Measurements from ENCODE around the gene RBMS2.
"Not testable (repeated sequence)": the region's sequence is repeated elsewhere in the genome, so short reads cannot be mapped to it uniquely, and the experiment has no call there.

The RBMS2 gene

GRCh38 chr12:56521590-56522371, at the start of gene RBMS2:
TSS of gene RBMS2 (plus strand) at chr12:56521820. CDS start at chr12:56522024, 204 bp downstream.
- peak; percentile 91 for DNase-seq (ENCODE audit: low read depth, low spot score)

- no peak for DNase-seq (ENCODE audit: low read depth, low spot score)
Observed at GRCh38 chr12:56474389-56474788, 47.2 kb upstream of the RBMS2 start.

GRCh38 chr12:56476143-56476542, 45.5 kb upstream of the RBMS2 start:
- no peak for DNase-seq (ENCODE audit: low read depth, low spot score)

- DNase-seq (ENCODE audit: low read depth, low spot score), result no peak
Observed at GRCh38 chr12:56476972-56477432, 44.6 kb upstream of the RBMS2 start.

GRCh38 chr12:56477521-56478225, 43.9 kb upstream of the RBMS2 start:
- no peak for DNase-seq (ENCODE audit: low read depth, low spot score)

DNA sequence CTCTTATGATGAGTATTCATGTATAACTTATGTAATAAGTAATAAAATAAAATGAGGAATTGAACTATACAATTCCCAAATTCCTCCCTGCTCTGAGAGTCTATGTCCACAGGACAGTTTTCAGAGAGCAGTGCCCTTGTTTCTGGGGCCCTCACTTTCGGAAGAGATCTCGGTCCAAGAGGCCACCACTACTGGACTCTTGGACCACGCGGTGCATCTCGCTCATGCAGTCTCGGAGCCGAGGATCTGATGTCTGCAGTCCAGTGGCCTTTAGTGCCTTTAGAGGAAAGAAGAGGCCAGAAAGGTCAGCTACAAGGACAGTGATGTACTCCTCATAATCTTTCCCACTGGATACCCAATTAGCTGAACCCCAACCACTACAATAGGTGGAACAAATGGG, 42.0 kb upstream of the RBMS2 start:
- no peak for DNase-seq (ENCODE audit: low read depth, low spot score)

GRCh38 chr12:56484566-56484965, 37.1 kb upstream of the RBMS2 start:
- no peak for DNase-seq (ENCODE audit: low read depth, low spot score)

DNA sequence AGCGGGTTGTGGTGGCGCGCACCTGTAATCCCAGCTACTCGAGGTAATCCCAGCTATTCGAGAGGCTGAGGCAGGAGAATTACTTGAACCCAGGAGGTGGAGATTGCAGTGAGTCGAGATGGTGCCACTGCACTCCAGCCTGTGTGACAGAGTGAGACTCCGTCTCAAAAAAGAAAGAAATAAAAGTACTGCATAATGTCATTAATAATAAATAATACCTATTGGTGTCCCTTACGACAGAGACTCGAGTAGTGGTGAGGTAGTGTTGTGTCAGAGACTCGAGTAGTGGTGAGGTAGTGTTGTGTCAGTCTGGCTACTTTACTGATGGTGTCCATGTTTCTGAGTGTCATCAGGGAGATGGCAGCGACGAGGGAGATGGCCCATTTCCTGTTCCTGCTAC, 34.9 kb upstream of the RBMS2 start:
- DNase-seq (ENCODE audit: low read depth, low spot score), result no peak

GRCh38 chr12:56487448-56488040, 34.1 kb upstream of the RBMS2 start:
- peak; percentile 64 for DNase-seq (ENCODE audit: low read depth, low spot score)

GRCh38 chr12:56488041-56488955, 33.3 kb upstream of the RBMS2 start, which contains the start of gene GLS2:
TSS of gene GLS2 (minus strand) at chr12:56488161. CDS start at chr12:56488118, 43 bp downstream.
- DNase-seq (ENCODE audit: low read depth, low spot score), result peak; percentile 79

- DNase-seq (ENCODE audit: low read depth, low spot score), result no peak
Observed at GRCh38 chr12:56490360-56490759, 31.3 kb upstream of the RBMS2 start.

DNA sequence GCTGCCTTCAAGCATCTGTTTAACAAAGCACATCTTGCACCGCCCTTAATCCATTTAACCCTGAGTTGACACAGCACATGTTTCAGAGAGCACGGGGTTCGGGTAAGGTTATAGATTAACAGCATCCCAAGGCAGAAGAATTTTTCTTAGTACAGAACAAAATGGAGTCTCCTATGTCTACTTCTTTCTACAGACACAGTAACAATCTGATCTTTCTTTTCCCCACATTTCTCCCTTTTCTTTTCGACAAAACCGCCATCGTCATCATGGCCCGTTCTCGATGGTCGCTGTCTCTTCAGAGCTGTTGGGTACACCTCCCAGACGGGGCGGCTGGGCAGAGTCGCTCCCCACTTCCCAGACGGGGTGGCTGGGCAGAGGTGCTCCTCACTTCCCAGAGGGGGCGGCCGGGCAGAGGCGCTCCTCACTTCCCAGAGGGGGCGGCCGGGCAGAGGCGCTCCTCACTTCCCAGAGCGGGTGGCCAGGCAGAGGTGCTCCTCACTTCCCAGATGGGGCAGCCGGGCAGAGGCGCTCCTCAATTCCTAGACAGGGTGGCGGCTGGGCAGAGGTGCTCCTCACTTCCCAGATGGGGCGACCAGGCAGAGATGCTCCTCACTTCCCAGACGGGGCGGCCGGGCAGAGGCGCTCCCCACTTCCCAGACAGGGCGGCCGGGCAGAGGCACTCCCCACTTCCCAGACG, 28.1 kb upstream of the RBMS2 start:
- DNase-seq (ENCODE audit: low read depth, low spot score), result not testable (repeated sequence)

GRCh38 chr12:56494106-56494415, 27.6 kb upstream of the RBMS2 start:
- not testable (repeated sequence) for DNase-seq (ENCODE audit: low read depth, low spot score)

DNA sequence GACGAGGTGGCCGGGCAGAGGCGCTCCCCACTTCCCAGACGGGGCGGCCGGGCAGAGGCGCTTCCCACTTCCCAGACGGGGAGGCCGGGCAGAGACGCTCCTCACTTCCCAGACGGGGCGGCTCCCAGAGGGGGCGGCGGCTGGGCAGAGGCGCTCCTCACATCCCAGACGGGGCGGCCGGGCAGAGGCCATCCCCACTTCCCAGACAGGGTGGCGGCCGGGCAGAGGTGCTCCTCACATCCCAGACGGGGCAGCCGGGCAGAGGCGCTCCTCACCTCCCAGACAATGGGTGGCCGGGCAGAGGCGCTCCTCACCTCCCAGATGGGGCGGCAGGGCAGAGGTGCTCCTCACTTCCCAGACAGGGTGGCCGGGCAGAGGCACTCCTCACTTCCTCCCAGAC, 27.1 kb upstream of the RBMS2 start:
- not testable (repeated sequence) for DNase-seq (ENCODE audit: low read depth, low spot score)

- DNase-seq (ENCODE audit: low read depth, low spot score), result peak; percentile 41
Observed at GRCh38 chr12:56496704-56497103, 24.9 kb upstream of the RBMS2 start.

DNA sequence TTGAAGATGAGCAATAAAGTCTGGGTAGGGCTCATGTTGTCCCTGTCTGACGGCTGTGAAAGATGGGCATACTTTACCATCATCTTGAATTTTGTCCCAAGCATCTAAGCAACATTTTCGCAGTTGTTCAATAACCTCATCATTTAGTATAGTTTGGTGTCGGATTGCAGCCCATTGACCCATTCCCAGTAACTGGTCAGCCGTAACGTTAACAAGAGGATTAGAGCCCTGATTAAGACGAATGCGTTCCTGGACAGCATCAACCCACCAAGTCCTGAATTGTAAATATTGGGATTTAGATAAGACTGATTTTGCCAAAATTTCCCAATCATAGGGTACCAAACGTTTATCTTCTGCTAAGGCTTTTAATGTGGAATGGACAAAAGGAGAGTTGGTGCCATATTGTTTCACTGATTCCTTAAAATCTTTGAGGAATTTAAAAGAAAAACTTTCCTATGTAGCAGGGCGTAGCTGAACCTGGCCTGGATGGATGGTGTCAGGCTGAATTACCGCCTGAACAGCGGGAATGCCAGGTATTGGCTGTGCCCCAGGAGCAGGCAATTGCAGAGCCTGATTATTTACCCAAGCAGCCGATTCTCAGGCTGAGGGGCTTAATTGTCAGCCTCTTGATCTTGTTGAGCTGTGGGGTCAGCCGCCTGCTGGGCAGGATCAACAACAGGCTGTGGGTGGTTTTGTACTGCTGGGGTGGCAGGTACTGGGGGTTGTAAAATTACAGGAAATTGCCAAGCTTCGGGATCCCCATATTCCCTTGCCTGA, 23.3 kb upstream of the RBMS2 start:
- peak; percentile 53 for DNase-seq (ENCODE audit: low read depth, low spot score)

GRCh38 chr12:56499452-56499851, 22.2 kb upstream of the RBMS2 start:
- DNase-seq (ENCODE audit: low read depth, low spot score), result peak; percentile 9

DNA sequence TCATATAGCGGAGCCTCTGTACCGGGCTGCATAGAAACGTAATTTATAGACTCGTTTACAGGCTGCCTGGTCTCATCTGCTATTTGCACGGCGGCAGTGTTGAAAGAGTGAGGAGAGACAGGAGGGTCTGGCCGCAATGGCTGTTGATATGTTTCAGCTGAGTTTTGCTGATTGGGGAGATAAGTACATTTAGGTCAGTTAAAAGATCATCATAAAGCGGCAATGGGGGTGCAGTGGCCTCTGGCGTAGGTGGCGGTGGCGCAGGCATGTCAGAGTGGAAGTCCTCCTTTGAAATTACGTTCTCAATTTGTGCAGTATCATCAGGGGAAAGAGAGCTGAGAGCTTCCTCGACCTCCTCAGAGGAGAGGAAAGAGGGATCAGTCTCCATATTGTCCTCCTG, 21.7 kb upstream of the RBMS2 start:
- not testable (repeated sequence) for DNase-seq (ENCODE audit: low read depth, low spot score)

- no peak for DNase-seq (ENCODE audit: low read depth, low spot score)
Observed at GRCh38 chr12:56510786-56511185, 10.8 kb upstream of the RBMS2 start.

DNA sequence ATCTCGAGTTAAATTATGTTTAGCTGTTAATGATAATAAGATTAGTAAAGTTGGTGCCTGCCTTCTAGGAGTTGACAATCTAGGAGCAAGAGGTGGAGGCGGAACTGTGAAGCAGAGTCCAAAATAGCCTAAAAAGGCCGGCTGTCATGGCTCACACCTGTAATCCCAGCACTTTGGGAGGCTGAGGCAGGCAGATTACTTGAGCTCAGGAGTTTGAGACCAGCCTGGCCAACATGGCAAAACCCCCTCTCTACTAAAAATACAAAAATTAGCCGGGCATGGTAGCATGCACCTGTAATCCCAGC, 7.7 kb upstream of the RBMS2 start:
- not testable (repeated sequence) for DNase-seq (ENCODE audit: low read depth, low spot score)
